ENCODE data around the gene TSFM.
"Not testable (repeated sequence)": the region's sequence is repeated elsewhere in the genome, so short reads cannot be mapped to it uniquely, and the experiment has no call there.

GRCh38 chr12:57821015-57821414 is 38.4 kb downstream of the TSFM start:
- TF ChIP-seq CTCF (conservative IDR thresholded peaks at IDR 0.05; ENCODE audit: low read depth, low read length); EZH2 (IDR thresholded peaks at IDR 0.05; ENCODE audit: borderline replicate concordance, low read depth, low read length, poor library complexity, severe bottlenecking): not testable (repeated sequence)

Data from A673 (cell line).